ENCODE data around the gene CACNA1H.

The CACNA1H gene

DNA sequence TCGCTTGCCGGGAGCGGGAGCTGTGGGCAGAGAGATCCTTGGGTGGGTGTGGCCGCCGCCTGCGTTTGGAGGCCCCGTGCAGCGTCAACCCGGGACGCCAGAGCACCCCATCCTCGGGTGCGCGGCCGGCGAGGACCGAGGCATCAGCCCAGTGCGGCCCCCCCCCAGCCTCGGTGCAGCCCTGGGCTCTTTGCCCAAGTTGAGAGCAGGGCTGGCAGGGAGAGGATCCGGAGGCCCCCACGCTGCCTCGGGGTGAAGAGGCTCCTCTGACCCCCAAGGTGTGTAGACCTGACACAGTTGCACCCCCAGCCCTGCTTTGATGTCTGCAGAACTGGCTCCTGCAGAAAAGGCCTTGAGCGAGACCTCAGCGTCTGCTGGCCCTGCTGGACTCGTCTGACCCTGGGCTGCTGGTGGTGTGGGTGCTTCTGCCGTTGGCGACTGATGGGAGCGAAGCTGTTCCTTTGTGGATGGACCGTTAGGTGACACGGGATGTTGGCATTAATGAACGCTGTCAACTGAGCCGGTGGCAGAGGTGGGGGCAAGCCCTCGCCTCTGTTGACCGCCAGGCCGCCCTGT, 8.0 kb downstream of the CACNA1H start:
- Histone ChIP-seq H4K20me1 (peaks cover 0 to 100% (median 94%) of the 10 kb centered on the region in 11 experiments; a peak in 19 of 22 replicates), H3K27ac (no peak overlapping the region), H3K9ac (no peak overlapping the region), H3K4me1 (peaks cover 7 to 74% (median 70%) of the 10 kb centered on the region in 10 experiments), H3K9me3 (replicated peaks in 1 of 11) (no peaks in the 10 kb centered on the region), H3K4me2 (no peak overlapping the region), H3K36me3 (no peaks in the 10 kb centered on the region), H3K4me3 (no peak overlapping the region), H3K27me3 (peaks cover 22 to 38% (median 29%) of the 10 kb centered on the region in 11 experiments)
- no peak for TF ChIP-seq Cebpa-rat (IDR thresholded peaks at IDR 0.05)

DNA sequence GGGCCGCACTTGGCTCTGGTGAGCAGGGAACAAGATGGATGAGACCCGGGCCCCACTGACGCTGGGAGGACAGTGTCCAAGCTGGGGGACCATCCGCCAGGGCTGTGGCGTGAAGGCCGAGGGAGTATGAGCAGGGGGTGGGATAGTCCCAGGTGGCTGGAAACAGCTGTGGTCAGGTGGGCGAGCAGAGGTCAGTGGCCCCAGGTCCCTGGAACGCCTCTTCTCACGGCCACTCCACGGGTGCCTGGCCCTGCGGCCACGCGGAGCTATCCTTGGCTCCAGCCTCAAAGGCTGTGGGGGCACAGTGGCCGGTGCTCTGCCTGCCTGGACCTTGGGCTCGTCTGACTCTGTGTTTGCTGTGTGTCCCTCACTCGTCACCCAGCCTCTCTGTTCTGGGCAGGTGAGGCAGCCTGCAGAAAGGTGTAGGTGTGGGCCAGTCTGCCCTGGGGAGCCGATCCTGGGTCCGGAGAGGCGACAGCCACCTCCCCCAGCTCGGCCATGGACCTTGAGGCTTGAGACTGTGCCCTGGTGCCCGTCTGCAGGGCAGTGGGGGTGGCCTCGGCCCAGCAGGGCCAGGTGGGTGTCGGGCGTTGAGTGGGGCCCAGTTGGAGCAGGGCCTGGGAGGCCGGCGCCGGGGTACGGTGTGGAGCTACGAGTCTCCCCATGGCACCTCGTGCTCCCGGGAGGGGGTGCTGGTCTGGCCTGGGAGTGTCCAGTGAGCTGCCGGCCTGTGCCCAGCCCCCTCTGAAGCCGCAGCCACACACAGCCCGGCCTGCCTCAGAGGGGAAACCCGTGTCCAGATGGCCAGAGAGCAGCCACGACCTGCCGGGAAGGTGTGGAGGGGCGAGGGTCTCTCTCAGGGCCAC, 10.0 kb downstream of the CACNA1H start:
- Histone ChIP-seq H3K27me3 (peaks cover 5 to 20% (median 8%) of the 10 kb centered on the region in 11 experiments; a peak in 18 of 22 replicates), H3K9me3 (replicated peaks in 1 of 11) (no peaks in the 10 kb centered on the region), H3K4me1 (peaks cover 7 to 73% (median 64%) of the 10 kb centered on the region in 10 experiments), H3K27ac (no peak overlapping the region), H4K20me1 (peaks cover 0 to 100% (median 94%) of the 10 kb centered on the region in 11 experiments; a peak in 19 of 22 replicates), H3K36me3 (peaks cover 0 to 6% (median 0%) of the 10 kb centered on the region in 11 experiments; a peak in 1 of 22 replicates), H3K9ac (no peak overlapping the region; a peak in 1 of 22 replicates), H3K4me2 (peak overlapping the region in 5 of 11 experiments; percentile 73 to 87 (median 78); a peak in 5 of 22 replicates), H3K4me3 (no peak overlapping the region)
- no peak for TF ChIP-seq Cebpa-rat (IDR thresholded peaks at IDR 0.05)

DNA sequence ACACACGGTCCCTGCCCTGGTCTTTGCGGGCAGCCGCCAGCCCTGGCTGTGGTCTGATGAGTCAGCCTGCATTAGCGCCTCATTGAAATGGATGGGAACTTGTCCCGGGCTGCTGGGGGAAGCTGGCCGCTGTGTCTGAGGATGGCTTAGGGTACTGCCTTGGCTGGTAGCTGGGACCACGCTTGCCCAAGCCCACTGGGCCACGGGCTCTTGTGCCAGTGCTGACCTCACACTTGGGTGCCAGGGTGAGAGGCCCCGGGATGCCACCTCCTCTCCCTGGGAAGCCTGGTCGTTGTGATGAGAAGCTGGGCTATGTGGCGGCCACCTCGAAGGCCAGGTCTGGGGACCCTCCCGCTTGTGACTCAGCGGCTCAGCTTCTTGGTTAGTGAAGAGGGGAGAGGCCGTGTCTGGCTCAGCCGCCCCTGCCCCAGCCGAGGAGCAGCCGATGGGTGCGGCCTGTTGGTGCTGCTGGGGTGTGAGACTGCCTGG, 10.7 kb downstream of the CACNA1H start:
- Histone ChIP-seq H4K20me1 (peaks cover 0 to 100% (median 94%) of the 10 kb centered on the region in 11 experiments; a peak in 19 of 22 replicates), H3K27me3 (peaks cover 0 to 13% (median 1%) of the 10 kb centered on the region in 11 experiments; a peak in 10 of 22 replicates), H3K9ac (peak overlapping the region in 1 of 11 experiments; percentile 18; a peak in 1 of 22 replicates), H3K27ac (no peak overlapping the region), H3K9me3 (replicated peaks in 1 of 11) (no peaks in the 10 kb centered on the region), H3K4me1 (peaks cover under 1 to 72% (median 58%) of the 10 kb centered on the region in 10 experiments; a peak in 18 of 20 replicates), H3K4me3 (no peak overlapping the region), H3K36me3 (peaks cover 0 to 6% (median 0%) of the 10 kb centered on the region in 11 experiments; a peak in 1 of 22 replicates), H3K4me2 (peak overlapping the region in 6 of 11 experiments; percentile 73 to 87 (median 80); a peak in 8 of 22 replicates)
- no peak for TF ChIP-seq Cebpa-rat (IDR thresholded peaks at IDR 0.05)

DNA sequence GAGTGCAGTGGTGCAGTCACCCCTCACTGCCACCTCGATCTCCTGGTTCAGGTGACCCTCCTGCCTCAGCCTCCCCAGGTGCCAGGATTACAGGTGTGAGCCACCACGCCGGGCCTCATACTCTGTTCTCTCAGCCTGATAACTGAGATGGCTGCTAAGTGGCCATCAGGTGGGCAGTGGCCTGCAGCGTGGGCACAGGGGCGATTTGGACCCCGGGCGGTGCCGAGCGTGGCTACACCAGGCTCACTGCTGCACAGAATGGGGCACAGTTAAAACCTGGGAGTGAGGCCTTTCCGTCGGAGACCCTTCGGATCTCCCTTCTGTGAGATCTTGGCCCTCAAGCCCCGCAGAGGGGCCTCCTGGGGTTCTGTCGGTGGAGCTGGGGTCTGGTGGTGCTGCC, 11.5 kb downstream of the CACNA1H start:
- Histone ChIP-seq H3K4me2 (peak overlapping the region in 8 of 11 experiments; percentile 65 to 87 (median 78); a peak in 14 of 22 replicates), H3K9me3 (replicated peaks in 1 of 11) (no peaks in the 10 kb centered on the region), H3K27ac (no peak overlapping the region), H3K4me3 (no peak overlapping the region), H4K20me1 (peaks cover 0 to 98% (median 93%) of the 10 kb centered on the region in 11 experiments; a peak in 19 of 22 replicates), H3K36me3 (peaks cover 0 to 6% (median 0%) of the 10 kb centered on the region in 11 experiments; a peak in 1 of 22 replicates), H3K27me3 (peaks cover 0 to 9% (median 2%) of the 10 kb centered on the region in 11 experiments; a peak in 8 of 22 replicates), H3K9ac (peak overlapping the region in 3 of 11 experiments; percentile 4 to 44 (median 43); a peak in 4 of 22 replicates), H3K4me1 (peaks cover 0 to 69% (median 52%) of the 10 kb centered on the region in 10 experiments; a peak in 17 of 20 replicates)
- TF ChIP-seq Cebpa-rat (IDR thresholded peaks at IDR 0.05), result no peak

DNA sequence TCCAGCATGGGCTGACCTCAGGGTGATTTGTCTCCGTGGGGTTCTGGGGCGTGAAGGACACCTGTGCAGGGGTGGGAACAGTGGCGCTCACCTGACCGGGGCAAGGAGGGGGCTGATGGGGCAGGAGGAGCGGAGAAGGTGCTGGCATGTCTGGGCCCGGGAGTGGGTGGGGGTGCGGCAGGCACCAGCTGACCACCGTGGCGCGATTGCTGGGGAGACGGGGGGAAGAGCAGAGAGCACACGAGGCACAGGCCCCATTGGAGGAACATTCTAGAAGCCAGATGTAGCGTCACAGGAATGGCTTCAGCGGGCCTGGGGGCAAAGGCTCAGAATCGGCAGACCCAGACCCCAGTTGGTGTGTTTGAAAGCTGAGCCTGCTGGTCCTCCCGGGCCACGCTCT, 12.1 kb downstream of the CACNA1H start:
- Histone ChIP-seq H3K36me3 (peaks cover 0 to 6% (median 0%) of the 10 kb centered on the region in 11 experiments; a peak in 1 of 22 replicates), H3K27me3 (peaks cover under 1 to 15% (median 7%) of the 10 kb centered on the region in 11 experiments; a peak in 16 of 22 replicates), H4K20me1 (peaks cover 0 to 98% (median 93%) of the 10 kb centered on the region in 11 experiments; a peak in 19 of 22 replicates), H3K9ac (peak overlapping the region in 3 of 11 experiments; percentile 4 to 44 (median 43); a peak in 4 of 22 replicates), H3K27ac (no peak overlapping the region), H3K9me3 (replicated peaks in 1 of 11) (no peaks in the 10 kb centered on the region), H3K4me2 (peak overlapping the region in 9 of 11 experiments; percentile 30 to 87 (median 77); a peak in 17 of 22 replicates), H3K4me1 (peaks cover 0 to 69% (median 52%) of the 10 kb centered on the region in 10 experiments; a peak in 17 of 20 replicates), H3K4me3 (no peak overlapping the region)
- no peak for TF ChIP-seq Cebpa-rat (IDR thresholded peaks at IDR 0.05)

DNA sequence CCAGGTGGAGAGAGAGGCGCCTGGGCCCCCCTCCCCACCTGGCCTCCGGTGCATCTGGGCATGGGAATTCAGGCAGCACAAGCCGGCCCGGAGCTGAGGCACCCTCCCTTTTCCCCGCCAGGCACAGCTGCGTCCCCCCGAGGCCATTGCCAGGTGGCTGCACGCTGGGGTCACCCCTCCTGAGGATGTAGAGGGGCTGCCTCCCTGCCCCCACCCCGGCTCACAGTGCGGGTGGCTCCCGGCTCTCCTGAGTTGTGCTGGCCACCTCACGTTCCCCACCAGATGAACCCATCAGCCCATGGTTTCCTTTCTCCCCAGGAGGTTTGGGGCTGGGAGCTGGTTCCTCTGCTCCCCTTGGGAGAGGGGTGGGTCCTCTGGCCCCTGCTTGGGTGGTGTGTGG, 12.6 kb downstream of the CACNA1H start:
- H3K9me3 ChIP-seq (replicated peaks in 1 of 11), result no peaks in the 10 kb centered on the region
- peak overlapping the region in 9 of 11 experiments; percentile 30 to 87 (median 77); a peak in 17 of 22 replicates for H3K4me2 ChIP-seq
- H3K27ac ChIP-seq, result no peak overlapping the region
- H3K4me1 ChIP-seq, result peaks cover 0 to 75% (median 57%) of the 10 kb centered on the region in 10 experiments; a peak in 17 of 20 replicates
- no peak for TF ChIP-seq Cebpa-rat (IDR thresholded peaks at IDR 0.05)
- H3K36me3 ChIP-seq, result peaks cover 0 to 6% (median 0%) of the 10 kb centered on the region in 11 experiments; a peak in 1 of 22 replicates
- no peak overlapping the region for H3K4me3 ChIP-seq
- peaks cover 5 to 20% (median 13%) of the 10 kb centered on the region in 11 experiments; a peak in 19 of 22 replicates for H3K27me3 ChIP-seq
- peak overlapping the region in 2 of 11 experiments; percentile 4 to 43; a peak in 2 of 22 replicates for H3K9ac ChIP-seq
- H4K20me1 ChIP-seq, result peaks cover 0 to 98% (median 93%) of the 10 kb centered on the region in 11 experiments; a peak in 19 of 22 replicates

DNA sequence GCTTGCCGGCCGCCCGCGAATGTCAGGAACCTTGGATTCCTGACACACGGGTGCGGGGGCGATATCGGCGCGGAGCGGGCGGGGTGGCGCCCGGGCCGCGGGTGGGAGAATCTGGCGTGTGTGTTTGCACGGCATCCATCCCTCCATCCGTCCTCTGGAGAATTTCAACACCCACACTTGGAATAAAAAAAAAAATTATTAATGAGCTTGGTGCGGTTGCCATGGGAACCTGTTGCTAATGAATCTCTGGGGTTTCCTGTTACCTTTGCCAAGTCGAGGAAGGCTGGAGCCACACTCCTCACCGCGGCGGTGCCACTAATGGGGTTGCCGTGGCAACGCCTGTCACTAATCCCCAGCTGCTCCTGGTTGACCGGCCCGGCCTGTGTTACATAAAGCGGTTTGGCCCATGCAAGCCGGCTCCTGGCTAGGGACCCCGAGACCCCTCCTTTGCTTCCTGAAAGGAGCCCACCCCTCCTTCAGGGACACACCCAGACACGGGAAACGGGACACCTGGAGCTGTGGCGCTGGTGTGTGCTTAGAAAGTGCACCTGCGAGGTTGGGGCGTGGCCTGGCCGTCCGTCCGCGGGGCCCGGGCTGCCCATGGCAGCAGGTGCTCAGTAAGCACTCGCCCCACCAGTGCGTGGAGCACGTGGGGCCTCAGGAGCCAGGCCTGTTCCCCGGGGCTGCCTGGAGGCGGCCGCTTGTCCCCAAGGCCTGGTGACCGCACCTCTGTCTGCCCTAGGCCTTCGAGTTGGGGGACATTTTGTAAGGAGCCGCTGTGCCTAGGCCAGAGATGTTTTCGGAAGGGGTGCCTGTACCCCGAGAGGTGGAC, 14.6 kb downstream of the CACNA1H start:
- TF ChIP-seq Cebpa-rat (IDR thresholded peaks at IDR 0.05), result no peak
- H3K36me3 ChIP-seq, result peaks cover 0 to 6% (median 0%) of the 10 kb centered on the region in 11 experiments; a peak in 1 of 22 replicates
- no peaks in the 10 kb centered on the region for H3K9me3 ChIP-seq (replicated peaks in 1 of 11)
- H3K4me2 ChIP-seq, result peak overlapping the region in 6 of 11 experiments; percentile 11 to 44 (median 26); a peak in 8 of 22 replicates
- H3K4me1 ChIP-seq, result peaks cover 0 to 87% (median 62%) of the 10 kb centered on the region in 10 experiments; a peak in 17 of 20 replicates
- no peak overlapping the region for H3K27ac ChIP-seq
- peaks cover 13 to 35% (median 23%) of the 10 kb centered on the region in 11 experiments; a peak in 19 of 22 replicates for H3K27me3 ChIP-seq
- H3K4me3 ChIP-seq, result no peak overlapping the region
- H4K20me1 ChIP-seq, result peaks cover 0 to 98% (median 96%) of the 10 kb centered on the region in 11 experiments; a peak in 19 of 22 replicates
- H3K9ac ChIP-seq, result no peak overlapping the region

Measured in BLaER1 treated with 17β-estradiol and CSF1 and Interleukin-3, amounts not matched to agents 10 nM and 100 nM (cell line).